GM21825 (cell line): ENCODE measurements around the gene AFF4.

Source experiments
- ATAC-seq: cut with Tn5 transposase; IDR thresholded peaks from one replicate; pipeline ENCODE4 v1.9.1; 2021; ENCODE audit warnings: mild to moderate bottlenecking, moderate library complexity; ENCODE audit not compliant: unreplicated experiment

Gene AFF4

DNA sequence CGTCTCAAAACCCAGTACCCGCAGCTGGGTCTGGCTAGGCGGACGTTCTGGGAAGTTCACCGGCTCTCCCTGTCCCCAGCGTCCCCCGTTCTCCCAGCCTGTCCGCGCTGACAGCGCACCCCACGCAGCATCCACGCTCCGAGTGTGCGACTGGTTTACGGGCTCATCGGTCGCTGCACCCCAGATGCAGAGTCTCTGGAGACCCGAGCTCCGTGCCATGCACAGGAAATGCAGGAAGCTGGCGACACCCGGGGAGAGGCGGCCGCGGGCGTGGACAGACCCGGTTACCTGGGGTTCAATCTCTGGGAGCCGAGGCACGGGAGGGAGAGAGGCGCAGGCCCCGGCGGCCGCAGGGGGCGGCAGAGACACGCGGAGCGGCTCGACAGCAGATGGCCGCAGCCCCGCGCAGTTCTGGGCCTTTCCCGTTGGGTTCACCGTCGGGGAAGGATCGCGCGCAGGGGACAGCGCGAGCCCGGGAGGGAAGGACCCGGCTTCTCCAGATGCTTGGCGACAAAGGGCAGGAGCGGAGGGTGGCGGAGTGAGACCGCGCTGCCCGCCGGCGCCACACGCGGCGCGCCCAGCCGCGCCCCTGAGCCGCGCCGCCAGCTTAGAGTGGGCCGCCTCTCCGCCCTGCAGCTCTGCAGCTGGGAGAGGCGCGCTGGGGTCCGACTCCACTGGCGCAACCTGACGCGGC, 133.5 kb downstream of the AFF4 start:
- peak; percentile 77 for ATAC-seq

DNA sequence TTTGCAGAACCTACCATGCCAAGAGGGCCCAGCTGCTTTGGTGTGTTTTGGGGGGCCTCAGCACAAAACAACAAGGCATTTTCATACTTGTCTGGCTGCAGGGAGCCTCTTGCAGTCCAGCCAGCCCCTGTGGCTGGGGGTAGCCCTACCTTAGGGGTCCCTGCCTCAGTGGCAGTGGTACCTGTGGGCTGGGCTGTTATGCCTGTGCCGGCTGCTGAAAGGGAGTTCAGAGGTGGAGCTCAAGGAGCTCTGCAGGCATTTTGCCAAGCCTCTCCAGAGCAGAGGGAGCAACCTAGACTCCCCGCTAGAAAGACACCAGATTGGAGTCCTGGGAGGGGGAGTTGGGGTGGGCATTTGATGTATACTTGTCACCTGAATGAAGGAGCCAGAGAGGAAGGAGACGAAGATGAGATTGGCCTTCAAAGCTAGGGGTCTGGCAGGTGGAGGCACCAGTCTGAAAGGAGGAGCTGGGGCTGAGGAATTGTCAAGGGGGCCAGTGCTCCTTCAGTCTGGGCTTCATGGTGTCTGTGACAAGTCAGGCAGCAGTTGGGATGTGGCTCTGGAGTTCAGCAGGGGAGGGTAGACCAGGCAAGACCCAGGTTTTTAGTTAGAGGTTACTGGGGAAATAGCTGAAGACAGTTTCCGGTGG, 134.5 kb downstream of the AFF4 start:
- ATAC-seq, result no peak

- ATAC-seq, result no peak
Observed at GRCh38 chr5:132827943-132828673, 135.3 kb downstream of the AFF4 start.

DNA sequence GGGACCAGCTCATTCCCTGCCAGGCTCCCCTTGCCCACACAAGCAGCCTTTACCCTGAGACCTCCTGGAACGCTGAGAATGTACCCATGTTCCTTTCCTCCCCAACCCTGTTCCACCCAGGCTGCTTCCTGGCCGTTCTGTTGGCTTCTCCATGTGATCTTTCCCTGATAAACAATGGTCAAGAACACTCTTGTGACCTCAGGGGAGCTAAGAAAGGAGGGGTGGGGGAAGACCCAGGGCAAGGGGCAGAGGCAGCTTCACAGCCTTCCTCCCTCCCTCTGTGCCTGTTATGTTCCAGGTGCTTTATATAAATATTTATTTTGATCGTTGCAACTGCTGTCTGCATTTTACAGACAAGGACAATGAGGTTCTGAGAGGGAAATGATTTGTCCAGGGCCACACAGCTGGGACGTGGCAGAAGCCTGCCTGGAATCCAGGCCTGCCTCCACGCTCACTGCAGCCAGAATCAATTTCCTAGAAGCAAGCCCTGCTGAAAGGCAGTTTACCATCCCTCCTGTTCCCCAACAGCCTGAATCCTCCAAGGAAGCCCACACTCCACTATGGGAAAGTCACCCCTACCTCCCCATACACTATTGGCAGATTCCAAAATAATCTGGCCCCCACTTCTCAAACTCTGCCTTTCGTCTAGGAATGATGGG, 136.9 kb downstream of the AFF4 start:
- no peak for ATAC-seq

DNA sequence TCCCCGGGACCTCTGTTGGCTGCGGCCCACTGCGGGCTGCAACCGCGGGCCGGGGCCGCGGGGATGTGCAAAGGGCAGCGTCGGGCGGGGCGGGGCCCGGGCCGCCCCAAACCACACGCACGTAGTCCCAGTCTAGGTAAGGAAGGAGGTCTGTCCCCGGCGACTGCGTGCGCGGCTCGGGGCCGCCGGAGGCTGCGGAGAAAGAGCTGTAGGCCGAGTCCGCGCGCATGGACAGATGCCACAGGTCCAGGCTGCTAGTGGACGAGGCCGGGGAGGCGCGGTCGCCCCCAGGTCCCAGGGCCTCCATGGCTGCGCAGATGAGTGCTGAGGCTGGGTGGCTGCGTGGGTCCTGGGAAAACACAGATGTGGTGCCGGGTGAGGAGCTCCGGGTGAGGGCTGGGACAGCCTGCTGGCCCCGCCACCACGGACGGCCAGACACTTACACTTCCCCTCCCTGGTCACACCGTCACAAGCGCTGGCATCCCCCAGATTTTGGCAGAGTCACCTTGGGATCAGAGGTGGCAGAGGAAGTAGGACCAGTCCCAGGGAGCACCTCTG, 137.5 kb downstream of the AFF4 start:
- no peak for ATAC-seq
